Mucosa of rectum (tissue), 2 donors: ENCODE data around the gene DIS3L2.
"Not testable (repeated sequence)": the region's sequence is repeated elsewhere in the genome, so short reads cannot be mapped to it uniquely, and the experiment has no call there.

ENCODE experiments used
- H3K27ac ChIP-seq, 2 donors: one replicate each; pipeline ENCODE4 v1.7.0; 2013; ENCODE audit warnings: inconsistent platforms in 2 of 2, low read depth in 2 of 2, low read length in 2 of 2
- H3K27me3 ChIP-seq, 2 donors: one replicate each; pipeline ENCODE4 v1.7.0; 2013; ENCODE audit warnings: low read length in 2 of 2; ENCODE audit not compliant: control insufficient read depth in 2 of 2, insufficient read depth in 2 of 2
- H3K36me3 ChIP-seq, 2 donors: one replicate each; pipeline ENCODE4 v1.7.0; 2013; ENCODE audit warnings: low read length in 2 of 2; ENCODE audit not compliant: control insufficient read depth in 2 of 2, insufficient read depth in 2 of 2
- H3K4me1 ChIP-seq, 2 donors: one replicate each; pipeline ENCODE4 v1.7.0; 2013; ENCODE audit warnings: low read length in 2 of 2, mild to moderate bottlenecking in 1 of 2; ENCODE audit not compliant: control insufficient read depth in 2 of 2, insufficient read depth in 2 of 2
- H3K4me3 ChIP-seq, 2 donors: one replicate each; pipeline ENCODE4 v1.7.0; 2013; ENCODE audit warnings: low read length in 2 of 2
- H3K9ac ChIP-seq, 2 donors: one replicate each; pipeline ENCODE4 v1.7.0; 2013; ENCODE audit warnings: low read length in 2 of 2, low read depth in 1 of 2, mild to moderate bottlenecking in 1 of 2
- H3K9me3 ChIP-seq, 2 donors: one replicate each; pipeline ENCODE4 v1.7.0; 2013; ENCODE audit warnings: low read length in 2 of 2; ENCODE audit not compliant: control insufficient read depth in 2 of 2
- donor health status: healthy.
- donor health status: Normal muscosa, but diverticular disease.

The DIS3L2 gene

GRCh38 chr2:232310696-232311095 is 349.2 kb downstream of the DIS3L2 start:
- Histone ChIP-seq H3K4me3 (no peak overlapping the region), H3K36me3 (peaks cover 0 to 4% of the 10 kb centered on the region in 2 donors), H3K9ac (no peak overlapping the region), H3K27ac (no peak overlapping the region), H3K27me3 (no peaks in the 10 kb centered on the region), H3K9me3 (no peaks in the 10 kb centered on the region), H3K4me1 (peaks cover under 1 to 4% of the 10 kb centered on the region in 2 donors)

DNA sequence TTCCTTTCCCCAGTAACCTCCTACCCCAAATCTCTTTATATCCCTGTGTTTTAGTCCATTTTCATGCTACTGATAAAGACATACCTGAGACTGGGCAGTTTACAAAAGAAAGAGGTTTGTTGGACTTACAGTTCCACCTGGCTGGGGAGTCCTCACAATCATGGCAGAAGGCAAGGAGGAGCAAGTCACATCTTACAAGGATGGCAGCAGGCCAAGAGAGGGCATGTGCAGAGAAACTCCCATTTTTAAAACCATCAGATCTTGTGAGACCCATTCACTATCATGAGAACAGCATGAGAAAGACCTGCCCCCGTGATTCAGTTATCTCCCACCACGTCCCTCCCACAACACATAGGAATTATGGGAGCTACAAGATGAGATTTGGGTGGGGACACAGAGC is 352.1 kb downstream of the DIS3L2 start:
- not testable (repeated sequence) for H3K36me3 ChIP-seq, H3K4me3 ChIP-seq, H3K9ac ChIP-seq, H3K27ac ChIP-seq, H3K9me3 ChIP-seq, H3K27me3 ChIP-seq
- peaks cover 17 to 19% of the 10 kb centered on the region in 2 donors for H3K4me1 ChIP-seq

DNA sequence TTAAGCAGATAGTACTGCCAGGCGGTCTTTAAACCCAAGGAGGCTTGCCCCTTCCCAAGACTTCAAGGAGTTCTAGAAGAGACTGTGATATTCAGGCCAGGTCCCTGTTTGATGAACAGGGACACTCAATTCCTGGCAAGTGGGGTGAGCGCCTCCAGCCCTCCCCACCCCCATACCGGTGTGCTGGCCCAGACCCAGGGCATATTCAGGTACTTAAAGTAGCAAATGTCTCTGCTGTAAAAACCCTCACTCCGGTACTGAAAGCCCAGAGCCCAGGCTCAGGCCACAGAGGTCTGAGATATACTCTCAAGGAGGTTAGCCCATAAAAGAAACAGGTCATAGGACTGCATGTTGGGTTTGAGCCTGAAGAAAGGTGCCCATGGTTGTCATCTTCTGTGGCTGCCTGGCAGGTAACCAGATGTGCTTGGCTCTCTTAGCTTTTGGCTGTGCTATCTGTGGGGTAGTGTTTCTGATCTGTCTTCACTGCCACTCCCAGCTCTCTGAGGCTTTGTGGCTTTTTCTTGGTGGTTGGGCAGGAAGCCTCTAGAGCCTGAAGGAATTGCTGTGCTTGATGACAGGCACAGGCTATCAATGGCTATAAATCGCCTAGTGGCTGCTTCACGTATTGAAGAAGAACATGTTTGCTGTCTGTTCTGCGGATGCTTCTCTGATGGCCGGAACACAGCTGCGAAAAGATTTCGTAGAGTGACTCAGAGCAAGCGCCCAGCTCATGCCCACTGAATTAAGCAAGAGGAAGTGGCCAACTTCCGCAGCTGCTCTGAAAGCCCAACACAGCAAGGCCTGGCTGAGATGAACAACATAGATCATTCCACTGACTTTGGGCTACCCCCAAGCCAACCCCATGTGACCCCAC is 353.8 kb downstream of the DIS3L2 start:
- peak overlapping the region in 1 of 2 donors; percentile 28 for H3K9ac ChIP-seq
- H3K27me3 ChIP-seq: no peaks in the 10 kb centered on the region
- peak overlapping the region; percentile 10 to 67 for H3K27ac ChIP-seq
- H3K4me3 ChIP-seq: peak overlapping the region in 1 of 2 donors; percentile 28
- H3K4me1 ChIP-seq: peaks cover 24 to 30% of the 10 kb centered on the region in 2 donors
- no peaks in the 10 kb centered on the region for H3K36me3 ChIP-seq
- no peaks in the 10 kb centered on the region for H3K9me3 ChIP-seq

- Histone ChIP-seq H3K9me3 (no peaks in the 10 kb centered on the region), H3K4me3 (no peak overlapping the region), H3K27ac (peak overlapping the region in 1 of 2 donors; percentile 52), H3K9ac (no peak overlapping the region), H3K27me3 (no peaks in the 10 kb centered on the region), H3K36me3 (no peaks in the 10 kb centered on the region), H3K4me1 (peaks cover 28 to 36% of the 10 kb centered on the region in 2 donors)
These were observed 354.4 kb downstream of the DIS3L2 start for GRCh38 chr2:232315923-232316299.

- Histone ChIP-seq H3K9ac (no peak overlapping the region), H3K27me3 (no peaks in the 10 kb centered on the region)
These were observed 355.2 kb downstream of the DIS3L2 start for GRCh38 chr2:232316461-232317330.

DNA sequence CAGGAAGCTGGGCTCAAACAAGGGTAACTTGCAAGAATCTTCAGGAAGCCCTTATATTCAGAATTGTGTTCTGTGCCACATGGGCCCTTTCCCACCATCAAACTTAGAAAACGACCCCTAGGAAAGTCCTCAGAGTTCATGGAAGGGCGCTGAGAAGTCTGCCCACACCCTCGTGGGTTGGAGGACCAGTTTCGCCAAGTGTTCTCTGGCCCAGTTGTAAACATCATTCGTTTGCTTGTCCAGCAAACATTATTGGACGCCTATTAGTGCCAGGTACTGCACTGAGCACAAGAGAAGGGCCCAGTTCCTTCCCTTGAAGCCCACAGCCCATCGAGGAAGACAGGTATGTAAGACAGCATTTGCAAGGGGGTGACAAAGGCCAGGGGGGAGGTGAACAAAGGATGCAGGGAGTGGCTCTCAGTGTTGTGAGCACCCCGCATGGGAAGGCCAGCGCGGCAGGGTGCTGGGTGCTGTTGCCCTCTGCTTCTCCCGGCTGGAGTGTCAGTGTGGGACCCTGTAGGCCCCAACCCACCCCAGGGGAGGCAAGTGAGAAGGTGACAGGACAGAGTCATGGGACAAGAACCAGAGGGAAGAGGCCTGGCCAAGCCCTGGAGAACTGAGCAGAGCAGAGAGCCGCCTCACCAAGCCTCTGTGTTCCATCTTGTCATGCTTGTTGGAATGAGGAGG is 356.8 kb downstream of the DIS3L2 start:
- H3K36me3 ChIP-seq: no peaks in the 10 kb centered on the region
- no peak overlapping the region for H3K4me3 ChIP-seq
- no peak overlapping the region for H3K9ac ChIP-seq
- H3K27ac ChIP-seq: no peak overlapping the region
- H3K4me1 ChIP-seq: peaks cover 29 to 39% of the 10 kb centered on the region in 2 donors
- no peaks in the 10 kb centered on the region for H3K27me3 ChIP-seq
- no peaks in the 10 kb centered on the region for H3K9me3 ChIP-seq

More at GRCh38 chr2:232316461-232317330, 355.2 kb downstream of the DIS3L2 start:
- H3K4me3 ChIP-seq: no peak overlapping the region
- peaks cover 29 to 39% of the 10 kb centered on the region in 2 donors for H3K4me1 ChIP-seq
- no peaks in the 10 kb centered on the region for H3K36me3 ChIP-seq
- H3K9me3 ChIP-seq: no peaks in the 10 kb centered on the region
- peak overlapping the region; percentile 14 to 52 for H3K27ac ChIP-seq

- Histone ChIP-seq H3K4me1 (peaks cover 29 to 39% of the 10 kb centered on the region in 2 donors), H3K27ac (peak overlapping the region in 1 of 2 donors; percentile 20), H3K4me3 (no peak overlapping the region), H3K9ac (no peak overlapping the region), H3K36me3 (no peaks in the 10 kb centered on the region), H3K9me3 (no peaks in the 10 kb centered on the region), H3K27me3 (no peaks in the 10 kb centered on the region)
These were observed 357.7 kb downstream of the DIS3L2 start for GRCh38 chr2:232319067-232319802.

GRCh38 chr2:232319803-232320442 is 358.4 kb downstream of the DIS3L2 start:
- Histone ChIP-seq H3K36me3 (no peaks in the 10 kb centered on the region), H3K9ac (no peak overlapping the region), H3K4me1 (peaks cover 29 to 39% of the 10 kb centered on the region in 2 donors), H3K9me3 (no peaks in the 10 kb centered on the region), H3K27ac (peak overlapping the region in 1 of 2 donors; percentile 20), H3K4me3 (no peak overlapping the region), H3K27me3 (no peaks in the 10 kb centered on the region)

GRCh38 chr2:232320443-232320803 is 358.9 kb downstream of the DIS3L2 start:
- Histone ChIP-seq H3K9me3 (no peaks in the 10 kb centered on the region), H3K4me1 (peaks cover 25 to 39% of the 10 kb centered on the region in 2 donors), H3K4me3 (no peak overlapping the region), H3K36me3 (no peaks in the 10 kb centered on the region), H3K27me3 (no peaks in the 10 kb centered on the region), H3K27ac (no peak overlapping the region), H3K9ac (no peak overlapping the region)
